ENCODE measurements around the gene EHMT1. TPM values are rescaled to one million over a fixed set of nuclear protein-coding genes. Genes with fewer than 3 reads are reported as not detected.

EHMT1 gene
- total and polyA plus RNA-seq, 10 of the 15 experiments (the other 5 are each of a cell fraction or from before 2014, with no cell fraction given) = 2.9 to 100 (median 48.1) TPM

DNA sequence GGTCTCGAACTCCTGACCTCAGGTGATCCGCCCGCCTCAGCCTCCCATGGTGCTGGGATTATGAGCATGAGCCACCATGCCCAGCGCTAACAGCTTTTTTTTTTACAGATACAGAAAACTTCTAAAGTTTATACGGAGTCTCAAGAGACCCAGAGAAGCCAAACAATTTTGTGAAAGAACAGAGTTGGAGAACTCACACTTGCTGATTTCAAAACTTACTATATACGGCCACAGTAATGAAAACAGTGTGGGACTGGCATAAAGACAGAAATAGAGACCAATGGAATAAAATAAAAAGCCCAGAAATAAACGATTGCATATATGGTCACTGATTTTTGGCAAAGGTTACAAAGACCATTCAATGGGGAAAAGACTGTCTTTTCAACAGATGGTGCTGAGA is 173.1 kb downstream of the EHMT1 start:
- Histone ChIP-seq H3K4me2 (ENCODE audit: control insufficient read depth, insufficient read depth) (no peak overlapping the region), H3K9me3 (replicated peaks; ENCODE audit: control insufficient read depth, insufficient read depth, low read length) (no peaks in the 10 kb centered on the region; the same call in 2 of the 3 replicates), H3K27ac (ENCODE audit: control insufficient read depth, insufficient read depth) (no peak overlapping the region), H3K79me2 (ENCODE audit: control insufficient read depth, insufficient read depth, low read length) (no peaks in the 10 kb centered on the region), H4K20me1 (ENCODE audit: control insufficient read depth, insufficient read depth) (no peaks in the 10 kb centered on the region), H3K4me3 (no peak overlapping the region), H2AFZ (ENCODE audit: control insufficient read depth, low read depth, low read length) (no peak overlapping the region), H3K9ac (ENCODE audit: control insufficient read depth, insufficient read depth, low read length) (no peak overlapping the region), H3K4me1 (ENCODE audit: control insufficient read depth, insufficient read depth, low read length) (no peaks in the 10 kb centered on the region), H3K36me3 (ENCODE audit: control insufficient read depth in 2 of 2, insufficient read depth in 2 of 2, low read length in 1 of 2) (peaks cover 21 to 34% of the 10 kb centered on the region in 2 experiments), H3K27me3 (replicated peaks in 1 of 2; ENCODE audit: control insufficient read depth in 2 of 2, insufficient read depth in 2 of 2, low read length in 1 of 2) (no peaks in the 10 kb centered on the region)
- RAD21 ChIA-PET (ENCODE audit: unreplicated experiment) = no interaction called here
- SMC1A ChIA-PET (ENCODE audit: uncharacterized antibody, unreplicated experiment) = interaction anchor here (1.1 to 1.4 kb wide), 2 partner anchors 119 to 121 kb away, joined by 3 to 6 read pairs; no protein-coding TSS in a partner anchor
- intact Hi-C loops (cut with micrococcal nuclease; ENCODE audit: unreplicated experiment) = no loop called here
- no peak for DNase-seq (ENCODE audit: low read depth, low spot score)
- POLR2A ChIA-PET = no interaction called here
- in situ Hi-C loops (cut with MboI) = no loop called here
- no peak for ATAC-seq
- FAIRE-seq = no peak
- 89% methylated on average over 7 of the region's 7 CpGs for WGBS (ENCODE audit: insufficient coverage, insufficient replicate concordance, low lambda C conversion rate, missing lambda C conversion rate)
- CTCF ChIA-PET = interaction anchor here (0.6 kb wide), 1 partner anchor 99 kb away, joined by 3 read pairs; no protein-coding TSS in a partner anchor
- TF ChIP-seq SMC3 (IDR thresholded peaks at IDR 0.05; ENCODE audit: borderline replicate concordance, low read length) = no peak
- no peak for TF ChIP-seq KLF5 (IDR thresholded peaks at IDR 0.05; ENCODE audit: partially characterized antibody)
- no peak for TF ChIP-seq USF1 (IDR thresholded peaks at IDR 0.05; ENCODE audit: borderline replicate concordance, extremely low read length, insufficient read depth, low read depth, low read length)
- TF ChIP-seq MTA2 (IDR thresholded peaks at IDR 0.05; ENCODE audit: low read depth) = no peak
- no peak for TF ChIP-seq KAT2A (conservative IDR thresholded peaks at IDR 0.05; ENCODE audit: control insufficient read depth, low read depth, low read length)
- no peak for TF ChIP-seq MYC (IDR thresholded peaks at IDR 0.05; ENCODE audit: insufficient read depth, insufficient read length, insufficient replicate concordance, low read length, severe bottlenecking)
- TF ChIP-seq, protein P1, sequence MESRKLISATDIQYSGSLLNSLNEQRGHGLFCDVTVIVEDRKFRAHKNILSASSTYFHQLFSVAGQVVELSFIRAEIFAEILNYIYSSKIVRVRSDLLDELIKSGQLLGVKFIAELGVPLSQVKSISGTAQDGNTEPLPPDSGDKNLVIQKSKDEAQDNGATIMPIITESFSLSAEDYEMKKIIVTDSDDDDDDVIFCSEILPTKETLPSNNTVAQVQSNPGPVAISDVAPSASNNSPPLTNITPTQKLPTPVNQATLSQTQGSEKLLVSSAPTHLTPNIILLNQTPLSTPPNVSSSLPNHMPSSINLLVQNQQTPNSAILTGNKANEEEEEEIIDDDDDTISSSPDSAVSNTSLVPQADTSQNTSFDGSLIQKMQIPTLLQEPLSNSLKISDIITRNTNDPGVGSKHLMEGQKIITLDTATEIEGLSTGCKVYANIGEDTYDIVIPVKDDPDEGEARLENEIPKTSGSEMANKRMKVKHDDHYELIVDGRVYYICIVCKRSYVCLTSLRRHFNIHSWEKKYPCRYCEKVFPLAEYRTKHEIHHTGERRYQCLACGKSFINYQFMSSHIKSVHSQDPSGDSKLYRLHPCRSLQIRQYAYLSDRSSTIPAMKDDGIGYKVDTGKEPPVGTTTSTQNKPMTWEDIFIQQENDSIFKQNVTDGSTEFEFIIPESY (IDR thresholded peaks at IDR 0.05) = no peak
- no peak for TF ChIP-seq SUPT20H (IDR thresholded peaks at IDR 0.05; ENCODE audit: borderline replicate concordance, control insufficient read depth, low read depth, low read length)
- TF ChIP-seq, protein P2, sequence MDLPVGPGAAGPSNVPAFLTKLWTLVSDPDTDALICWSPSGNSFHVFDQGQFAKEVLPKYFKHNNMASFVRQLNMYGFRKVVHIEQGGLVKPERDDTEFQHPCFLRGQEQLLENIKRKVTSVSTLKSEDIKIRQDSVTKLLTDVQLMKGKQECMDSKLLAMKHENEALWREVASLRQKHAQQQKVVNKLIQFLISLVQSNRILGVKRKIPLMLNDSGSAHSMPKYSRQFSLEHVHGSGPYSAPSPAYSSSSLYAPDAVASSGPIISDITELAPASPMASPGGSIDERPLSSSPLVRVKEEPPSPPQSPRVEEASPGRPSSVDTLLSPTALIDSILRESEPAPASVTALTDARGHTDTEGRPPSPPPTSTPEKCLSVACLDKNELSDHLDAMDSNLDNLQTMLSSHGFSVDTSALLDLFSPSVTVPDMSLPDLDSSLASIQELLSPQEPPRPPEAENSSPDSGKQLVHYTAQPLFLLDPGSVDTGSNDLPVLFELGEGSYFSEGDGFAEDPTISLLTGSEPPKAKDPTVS (IDR thresholded peaks at IDR 0.05; ENCODE audit: low read depth, low read length) = no peak
- no peak for TF ChIP-seq SUZ12 (IDR thresholded peaks at IDR 0.05; ENCODE audit: unreplicated experiment)
- TF ChIP-seq NBN (IDR thresholded peaks at IDR 0.05) = no peak
- TF ChIP-seq REST (IDR thresholded peaks at IDR 0.05; ENCODE audit: low read depth, low read length) = no peak
- TF ChIP-seq TCF7 (IDR thresholded peaks at IDR 0.05; ENCODE audit: borderline replicate concordance) = no peak
- TF ChIP-seq FOXM1 (IDR thresholded peaks at IDR 0.05; ENCODE audit: low read depth, low read length) = no peak
- no peak for TF ChIP-seq CHD4 (IDR thresholded peaks at IDR 0.05)
- TF ChIP-seq POU2F2 (IDR thresholded peaks at IDR 0.05; ENCODE audit: borderline replicate concordance, low read depth, low read length) = no peak
- BruUV-seq (replicated peaks) = no TSS peak

Measured in GM12878 (cell line).